HEK293 (cell line): ENCODE results near the gene AQP6.

Experiments
- CTCF ChIA-PET: fragments of 350-600 bp; formaldehyde crosslinking; extraction: SDS; loops from one replicate; lab custom pipeline; 2021; ENCODE audit warnings: antibody characterized with exemption; lab: Yijun Ruan, JAX
- POLR2A ChIA-PET: fragments of 300-600 bp; formaldehyde crosslinking; extraction: SDS; loops from one replicate; lab custom pipeline; 2020; ENCODE audit warnings: antibody characterized with exemption, inconsistent platforms; lab: Yijun Ruan, JAX
- H3K27ac ChIP-seq: fragments of 200-500 bp; sonication (Bioruptor generic); 2 replicates; pipeline ENCODE4 v1.5.1; 2014; ENCODE audit warnings: low read depth, low read length, control low read depth, inconsistent platforms; ENCODE audit errors: extremely low read depth
- H3K36me3 ChIP-seq, 2 experiments: fragments of 200-500 bp in 1 of 2; sonication (Bioruptor generic) in 1 of 2; 1 replicate in 1 of 2; 2 replicates in 1 of 2; pipeline ENCODE4 v1.5.1; 2014 to 2017; ENCODE audit warnings: inconsistent platforms in 2 of 2, low read length in 2 of 2; ENCODE audit not compliant: control insufficient read depth in 2 of 2, insufficient read depth in 1 of 2
- H3K4me1 ChIP-seq: fragments of 200-500 bp; sonication (Bioruptor generic); 2 replicates; pipeline ENCODE4 v1.5.1; 2014; ENCODE audit warnings: mild to moderate bottlenecking, low read length, inconsistent platforms; ENCODE audit not compliant: control insufficient read depth, insufficient read depth
- H3K4me3 ChIP-seq: 2 replicates; pipeline ENCODE4 v1.5.1; 2011; ENCODE audit warnings: low read depth, mild to moderate bottlenecking, control low read depth, low read length, moderate library complexity
- H3K9me3 ChIP-seq: fragments of 200-500 bp; sonication (Bioruptor generic); 2 replicates; pipeline ENCODE4 v1.5.1; 2014; ENCODE audit warnings: low read depth, low read length, inconsistent platforms; ENCODE audit not compliant: control insufficient read depth, insufficient read depth
- GLI2 ChIP-seq: fragments of 450-650 bp; formaldehyde crosslinking; IDR thresholded peaks from 2 replicates; pipeline ENCODE4; 2017; ENCODE audit warnings: missing biosample characterization, missing genetic modification characterization, low read depth, borderline replicate concordance
- GLI4 ChIP-seq: fragments of 450-650 bp; formaldehyde crosslinking; IDR thresholded peaks from 2 replicates; pipeline ENCODE4 v1.5.1; 2016; ENCODE audit warnings: missing biosample characterization, missing genetic modification characterization
- KLF1 ChIP-seq: fragments of 450-650 bp; formaldehyde crosslinking; IDR thresholded peaks from 2 replicates; pipeline ENCODE4 v1.5.1; 2016; ENCODE audit warnings: missing biosample characterization, missing genetic modification characterization
- RBAK ChIP-seq: fragments of 450-650 bp; formaldehyde crosslinking; IDR thresholded peaks from 2 replicates; pipeline ENCODE4 v1.5.1; 2016; ENCODE audit warnings: missing biosample characterization, missing genetic modification characterization
- SP7 ChIP-seq: fragments of 450-650 bp; formaldehyde crosslinking; IDR thresholded peaks from 2 replicates; pipeline ENCODE4 v1.5.1; 2016; ENCODE audit warnings: missing biosample characterization, missing genetic modification characterization
- ZNF10 ChIP-seq: fragments of 450-650 bp; formaldehyde crosslinking; IDR thresholded peaks from 2 replicates; pipeline ENCODE4 v1.5.1; 2017; ENCODE audit warnings: missing biosample characterization, missing genetic modification characterization
- ZNF114 ChIP-seq: fragments of 450-650 bp; formaldehyde crosslinking; IDR thresholded peaks from 2 replicates; pipeline ENCODE4 v1.5.0; 2017; ENCODE audit warnings: missing biosample characterization, missing genetic modification characterization
- ZNF155 ChIP-seq: fragments of 450-650 bp; formaldehyde crosslinking; IDR thresholded peaks from 2 replicates; pipeline ENCODE4 v1.5.1; 2016; ENCODE audit warnings: missing biosample characterization, missing genetic modification characterization
- ZNF211 ChIP-seq: fragments of 450-650 bp; formaldehyde crosslinking; IDR thresholded peaks from 2 replicates; pipeline ENCODE4 v1.5.1; 2016; ENCODE audit warnings: low read depth, missing biosample characterization, missing genetic modification characterization
- ZNF391 ChIP-seq: fragments of 450-650 bp; formaldehyde crosslinking; IDR thresholded peaks from 2 replicates; pipeline ENCODE4 v1.5.1; 2016; ENCODE audit warnings: low read depth, missing biosample characterization, missing genetic modification characterization, borderline replicate concordance
- ZNF404 ChIP-seq: fragments of 450-650 bp; formaldehyde crosslinking; IDR thresholded peaks from 2 replicates; pipeline ENCODE4 v1.5.1; 2017; ENCODE audit warnings: missing biosample characterization, missing genetic modification characterization
- ZNF596 ChIP-seq: fragments of 450-650 bp; IDR thresholded peaks from 2 replicates; pipeline ENCODE4 v1.5.0; 2018; ENCODE audit warnings: missing biosample characterization, mild to moderate bottlenecking, missing genetic modification characterization, moderate library complexity
- ZNF623 ChIP-seq: fragments of 450-650 bp; formaldehyde crosslinking; IDR thresholded peaks from 2 replicates; pipeline ENCODE4 v1.5.1; 2016; ENCODE audit warnings: missing biosample characterization, missing genetic modification characterization
- ZNF677 ChIP-seq: fragments of 450-650 bp; IDR thresholded peaks from 2 replicates; pipeline ENCODE4 v1.5.0; 2018; ENCODE audit warnings: missing biosample characterization, mild to moderate bottlenecking, missing genetic modification characterization, moderate library complexity
- ZNF837 ChIP-seq: fragments of 450-650 bp; formaldehyde crosslinking; IDR thresholded peaks from 2 replicates; pipeline ENCODE4 v1.5.1; 2016; ENCODE audit warnings: missing biosample characterization, missing genetic modification characterization
- TF ChIP-seq, protein P1 (sequence below): fragments of 450-650 bp; formaldehyde crosslinking; IDR thresholded peaks from 2 replicates; pipeline ENCODE4 v1.5.1; 2016; ENCODE audit warnings: missing biosample characterization, missing genetic modification characterization
- TF ChIP-seq, protein P2 (sequence below): fragments of 450-650 bp; formaldehyde crosslinking; IDR thresholded peaks from 2 replicates; pipeline ENCODE4 v1.5.1; 2017; ENCODE audit warnings: missing biosample characterization, mild to moderate bottlenecking, missing genetic modification characterization, moderate library complexity

The AQP6 gene

DNA sequence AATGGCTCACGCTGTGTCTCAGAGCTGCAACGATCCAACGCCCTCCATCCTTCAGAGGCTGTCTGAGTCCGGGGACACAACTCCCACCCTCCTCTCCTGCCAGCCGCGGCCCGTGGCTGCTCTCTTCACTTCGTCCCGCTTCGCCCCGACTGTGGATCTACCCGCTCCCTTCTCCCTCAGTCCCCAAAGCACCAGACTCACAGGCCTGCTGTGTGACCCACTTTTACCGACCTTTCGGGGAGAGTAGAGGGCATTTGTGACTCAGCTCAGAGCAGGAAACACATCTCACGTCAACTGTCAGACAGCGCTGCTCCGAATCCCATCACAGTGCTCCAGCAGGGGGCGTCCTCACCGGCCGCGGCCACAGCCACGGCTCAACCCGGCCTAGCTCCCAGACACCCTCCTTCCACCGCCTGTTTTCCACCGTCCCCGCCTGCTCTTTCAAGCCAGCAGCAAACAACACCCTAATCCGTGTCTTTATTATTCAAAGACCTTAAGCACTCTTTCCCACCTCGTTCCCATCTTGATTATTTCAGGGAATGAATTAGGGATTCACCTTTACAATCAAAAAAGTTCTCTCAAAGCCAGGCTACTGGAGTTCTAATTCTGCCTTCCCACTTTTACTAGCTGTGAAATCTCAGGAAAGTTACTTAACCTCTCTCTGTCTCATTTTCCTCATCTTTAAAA lies 27.2 kb upstream of the AQP6 start (continued):
- peak; percentile 75 for TF ChIP-seq SP7 (tag by site-specific recombination)
- no peak for TF ChIP-seq KLF1 (tag by site-specific recombination)

DNA sequence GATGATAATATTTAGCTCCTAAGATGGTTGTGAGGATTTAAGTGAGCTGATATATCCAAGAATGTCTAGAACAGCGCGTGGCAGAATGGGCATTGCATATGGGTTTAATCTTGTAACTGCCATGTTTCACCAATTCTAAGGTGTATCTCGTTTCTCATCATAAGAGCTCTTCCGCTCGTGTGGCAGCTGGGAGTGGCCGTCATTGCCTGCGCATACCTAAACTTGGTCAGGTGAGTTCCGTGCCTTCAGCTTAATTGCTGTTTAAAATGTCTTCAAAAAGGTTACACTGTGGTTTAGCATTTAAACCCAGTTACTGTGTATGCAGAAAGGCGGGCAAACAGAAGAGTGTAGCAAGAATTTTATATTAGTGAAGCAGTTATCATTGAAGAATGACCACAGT lies 26.7 kb upstream of the AQP6 start:
- Histone ChIP-seq H3K36me3 (no peaks in the 10 kb centered on the region), H3K9me3 (no peaks in the 10 kb centered on the region), H3K27ac (no peak overlapping the region), H3K4me3 (no peak overlapping the region), H3K4me1 (no peaks in the 10 kb centered on the region)
- CTCF ChIA-PET = interaction anchor here (0.6 to 4.0 kb wide), 49 partner anchors 8 to 321 kb away, joined by 3 to 76 read pairs (median 6); partner anchors contain the start of gene FAIM2
- no peak for TF ChIP-seq ZNF404
- no peak for TF ChIP-seq RBAK (tag by site-specific recombination)
- TF ChIP-seq ZNF211 = no peak
- no peak for TF ChIP-seq ZNF677 (tag by site-specific recombination)
- TF ChIP-seq GLI2 (tag by site-specific recombination) = no peak
- no peak for TF ChIP-seq GLI4 (tag by site-specific recombination)
- POLR2A ChIA-PET = interaction anchor here (0.7 to 1.4 kb wide), 5 partner anchors 21 to 205 kb away, joined by 3 to 6 read pairs (median 3); partner anchors contain the start of gene TMBIM6

DNA sequence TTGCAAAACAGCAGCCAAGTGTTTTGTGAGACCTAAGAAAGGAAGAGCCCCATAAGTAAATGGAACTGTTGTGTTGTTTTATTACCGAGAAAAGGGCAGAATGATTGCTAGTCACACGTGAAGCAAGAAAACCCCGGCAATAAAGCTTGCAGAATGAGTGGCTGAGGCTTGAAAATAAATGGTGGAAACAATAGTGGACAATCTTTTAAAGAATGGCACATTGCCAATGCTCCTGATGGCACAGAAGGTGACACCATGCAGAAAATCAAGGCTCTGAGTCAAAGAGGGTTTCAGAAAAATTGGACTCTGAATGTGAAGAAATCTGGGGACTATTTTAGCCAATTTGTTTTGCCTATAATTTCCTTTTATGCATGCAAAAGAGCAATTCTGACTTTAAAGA lies 26.2 kb upstream of the AQP6 start:
- H3K36me3 ChIP-seq = no peaks in the 10 kb centered on the region
- no peaks in the 10 kb centered on the region for H3K9me3 ChIP-seq
- TF ChIP-seq ZNF155 = no peak
- no peak for TF ChIP-seq ZNF837 (tag by site-specific recombination)
- no peak for TF ChIP-seq ZNF596 (tag by site-specific recombination)
- TF ChIP-seq ZNF10 (tag by site-specific recombination) = no peak
- H3K4me3 ChIP-seq = no peak overlapping the region
- H3K27ac ChIP-seq = no peak overlapping the region
- CTCF ChIA-PET = interaction anchor here (0.6 to 4.0 kb wide), 34 partner anchors 8 to 205 kb away, joined by 3 to 76 read pairs (median 7); partner anchors contain the start of genes FAIM2 and TMBIM6
- no peaks in the 10 kb centered on the region for H3K4me1 ChIP-seq
- POLR2A ChIA-PET = interaction anchor here (0.9 to 1.4 kb wide), 3 partner anchors 78 to 205 kb away, joined by 3 to 6 read pairs (median 3); partner anchors contain the start of gene TMBIM6

DNA sequence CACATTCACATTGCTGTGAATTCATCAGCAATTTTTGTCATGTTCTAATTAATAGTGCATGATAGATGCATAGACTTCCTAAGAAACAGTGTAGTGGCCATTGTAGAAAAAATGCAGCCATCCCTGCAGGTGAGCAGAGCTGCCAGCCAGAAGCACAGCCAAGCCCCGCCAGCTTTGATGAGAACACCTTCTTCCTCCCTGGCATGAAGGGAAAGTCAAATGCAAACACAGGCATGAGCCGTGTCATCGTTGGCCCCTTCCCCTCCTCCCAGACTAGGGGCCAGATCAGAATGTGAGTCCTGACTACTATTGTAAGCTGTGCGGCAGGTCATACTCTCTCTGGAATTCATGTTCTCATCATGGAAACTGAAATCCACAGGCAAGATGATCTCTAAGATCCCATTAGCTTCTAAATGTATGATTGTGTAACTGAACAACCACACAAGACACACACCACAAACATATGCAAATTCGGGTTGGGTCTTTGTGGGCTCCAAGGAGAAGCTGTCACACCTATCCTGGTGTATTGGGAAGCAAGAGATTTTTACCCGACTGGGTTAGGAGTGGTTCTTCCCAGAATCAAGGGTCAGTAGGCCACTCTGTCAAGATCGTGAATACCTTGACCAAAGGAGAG lies 25.0 kb upstream of the AQP6 start:
- no peak overlapping the region for H3K4me3 ChIP-seq
- ChIA-PET POLR2A (interaction anchor here (1.2 kb wide), 1 partner anchor 12 kb away, joined by 3 read pairs; no protein-coding TSS in a partner anchor), CTCF (interaction anchor here (0.6 to 4.0 kb wide), 5 partner anchors 17 to 266 kb away, joined by 3 to 76 read pairs (median 29); no protein-coding TSS in a partner anchor)
- no peaks in the 10 kb centered on the region for H3K36me3 ChIP-seq
- H3K9me3 ChIP-seq = no peaks in the 10 kb centered on the region
- H3K27ac ChIP-seq = no peak overlapping the region
- H3K4me1 ChIP-seq = no peaks in the 10 kb centered on the region
- TF ChIP-seq, protein P1, sequence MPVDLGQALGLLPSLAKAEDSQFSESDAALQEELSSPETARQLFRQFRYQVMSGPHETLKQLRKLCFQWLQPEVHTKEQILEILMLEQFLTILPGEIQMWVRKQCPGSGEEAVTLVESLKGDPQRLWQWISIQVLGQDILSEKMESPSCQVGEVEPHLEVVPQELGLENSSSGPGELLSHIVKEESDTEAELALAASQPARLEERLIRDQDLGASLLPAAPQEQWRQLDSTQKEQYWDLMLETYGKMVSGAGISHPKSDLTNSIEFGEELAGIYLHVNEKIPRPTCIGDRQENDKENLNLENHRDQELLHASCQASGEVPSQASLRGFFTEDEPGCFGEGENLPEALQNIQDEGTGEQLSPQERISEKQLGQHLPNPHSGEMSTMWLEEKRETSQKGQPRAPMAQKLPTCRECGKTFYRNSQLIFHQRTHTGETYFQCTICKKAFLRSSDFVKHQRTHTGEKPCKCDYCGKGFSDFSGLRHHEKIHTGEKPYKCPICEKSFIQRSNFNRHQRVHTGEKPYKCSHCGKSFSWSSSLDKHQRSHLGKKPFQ (tag by site-specific recombination) = no peak
- TF ChIP-seq ZNF837 (tag by site-specific recombination) (no peak), ZNF623 (no peak), ZNF114 (no peak), ZNF391 (no peak)
- TF ChIP-seq, protein P2, sequence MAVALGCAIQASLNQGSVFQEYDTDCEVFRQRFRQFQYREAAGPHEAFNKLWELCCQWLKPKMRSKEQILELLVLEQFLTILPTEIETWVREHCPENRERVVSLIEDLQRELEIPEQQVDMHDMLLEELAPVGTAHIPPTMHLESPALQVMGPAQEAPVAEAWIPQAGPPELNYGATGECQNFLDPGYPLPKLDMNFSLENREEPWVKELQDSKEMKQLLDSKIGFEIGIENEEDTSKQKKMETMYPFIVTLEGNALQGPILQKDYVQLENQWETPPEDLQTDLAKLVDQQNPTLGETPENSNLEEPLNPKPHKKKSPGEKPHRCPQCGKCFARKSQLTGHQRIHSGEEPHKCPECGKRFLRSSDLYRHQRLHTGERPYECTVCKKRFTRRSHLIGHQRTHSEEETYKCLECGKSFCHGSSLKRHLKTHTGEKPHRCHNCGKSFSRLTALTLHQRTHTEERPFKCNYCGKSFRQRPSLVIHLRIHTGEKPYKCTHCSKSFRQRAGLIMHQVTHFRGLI (tag by site-specific recombination) = peak; percentile 82
